ENCODE results near the gene ELAVL1.

GRCh38 chr19:7932930-7933300 is 72.5 kb downstream of the ELAVL1 start:
- no peak for TF ChIP-seq CTCF (IDR thresholded peaks at IDR 0.05)
- TF ChIP-seq POLR2A (IDR thresholded peaks at IDR 0.05) = no peak

All from right lobe of liver (tissue), 4 donors.